Measurements from ENCODE around the gene CFAP100.
A peak's percentile ranks its signal among the peaks of the same experiment; 100 is the strongest.

CFAP100 gene

DNA sequence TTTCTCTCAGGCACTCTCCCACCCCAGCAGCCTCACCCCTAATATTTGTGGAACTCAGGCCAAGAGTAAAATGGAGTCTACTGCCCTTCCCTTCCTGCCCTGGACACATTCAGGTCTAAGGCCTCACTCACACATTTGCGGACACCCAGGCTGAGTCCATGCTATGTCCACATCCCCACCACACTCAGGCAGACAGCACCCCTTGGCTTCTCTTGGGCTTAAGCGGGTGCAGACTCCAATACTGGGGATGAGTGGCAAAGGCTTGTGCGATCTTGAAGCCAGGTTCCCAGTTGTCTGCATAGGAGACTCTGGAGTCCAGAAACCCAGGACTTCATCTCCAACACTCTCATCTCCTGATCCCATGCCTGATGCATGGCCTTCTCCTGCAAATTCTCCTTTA is 17.5 kb upstream of the CFAP100 start:
- DNase-seq, result no peak

DNA sequence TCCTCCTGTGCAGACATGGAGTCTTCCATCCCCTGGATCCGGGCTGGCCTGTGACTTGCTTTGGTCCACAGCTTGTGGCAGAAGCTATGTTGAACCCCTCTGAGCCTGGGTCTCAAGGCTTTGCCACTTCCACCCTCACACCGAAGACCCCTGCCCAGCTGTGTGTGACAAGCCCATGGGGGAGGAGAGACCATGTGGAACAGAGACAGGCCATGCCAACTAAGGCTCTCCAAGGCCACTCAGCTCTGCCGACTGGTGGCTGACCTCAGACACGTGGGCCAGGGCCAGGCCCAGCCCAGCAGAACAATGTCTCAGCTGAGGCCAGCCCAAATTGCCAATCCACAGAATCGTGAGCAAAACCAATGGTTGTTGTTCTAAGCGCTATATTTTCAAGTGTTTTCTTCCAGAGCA is 16.4 kb upstream of the CFAP100 start:
- no peak for DNase-seq

DNA sequence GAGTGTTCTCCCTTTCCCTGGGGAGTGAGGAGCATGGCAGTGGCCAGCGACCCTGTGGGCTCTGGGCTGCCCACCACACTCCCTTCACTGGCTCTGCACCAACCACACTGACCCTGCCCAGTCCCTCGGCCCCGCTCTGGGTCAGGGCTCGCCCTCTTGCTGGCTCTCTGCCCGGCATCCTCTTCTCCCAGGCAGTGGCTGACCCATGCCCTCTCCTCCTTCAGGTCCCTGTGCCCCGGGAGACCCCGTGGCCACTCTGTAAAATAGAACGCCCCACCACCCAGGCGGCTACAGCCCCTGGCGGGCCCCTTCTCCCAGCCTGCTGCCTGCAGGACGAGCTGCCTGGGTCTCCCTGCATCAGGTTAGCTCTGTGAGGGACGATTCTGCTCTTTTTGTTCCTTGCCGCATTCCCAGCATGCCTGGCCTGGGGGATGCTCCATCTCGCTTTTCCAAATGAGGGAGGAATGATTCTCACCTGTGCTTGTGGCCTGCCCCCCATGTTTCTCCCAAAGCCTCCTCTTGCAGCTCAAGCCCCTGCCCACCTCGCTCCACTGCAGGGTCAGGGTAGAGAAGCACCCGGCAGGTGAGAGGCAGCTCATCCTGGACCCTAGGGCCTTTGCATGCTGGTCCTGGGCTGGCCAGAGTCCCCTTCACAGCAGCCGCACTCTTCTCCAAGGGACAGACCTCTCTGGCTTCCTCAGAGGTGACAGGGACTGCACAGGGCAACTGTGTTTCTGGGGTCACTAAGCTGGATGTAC is 14.5 kb upstream of the CFAP100 start:
- DNase-seq, result no peak

DNA sequence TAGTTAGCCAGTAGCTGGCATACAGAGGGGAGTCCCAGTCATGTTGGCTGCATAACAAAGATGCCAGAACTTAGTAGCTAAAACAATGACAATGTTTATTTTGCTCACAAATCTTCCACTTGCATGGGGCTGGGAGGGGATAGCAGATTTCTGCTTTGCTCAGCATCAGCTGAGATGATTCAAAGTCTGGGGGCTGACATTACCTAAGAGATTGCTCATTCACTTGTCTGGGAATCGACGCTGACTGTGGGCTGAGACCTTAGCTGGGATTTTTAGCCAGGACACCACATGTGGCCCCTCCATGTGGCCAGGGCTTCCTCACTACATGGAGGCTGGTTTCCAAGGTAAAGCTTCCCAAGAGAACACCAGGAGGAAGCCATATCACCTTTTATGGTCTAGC is 12.7 kb upstream of the CFAP100 start:
- DNase-seq, result no peak

DNA sequence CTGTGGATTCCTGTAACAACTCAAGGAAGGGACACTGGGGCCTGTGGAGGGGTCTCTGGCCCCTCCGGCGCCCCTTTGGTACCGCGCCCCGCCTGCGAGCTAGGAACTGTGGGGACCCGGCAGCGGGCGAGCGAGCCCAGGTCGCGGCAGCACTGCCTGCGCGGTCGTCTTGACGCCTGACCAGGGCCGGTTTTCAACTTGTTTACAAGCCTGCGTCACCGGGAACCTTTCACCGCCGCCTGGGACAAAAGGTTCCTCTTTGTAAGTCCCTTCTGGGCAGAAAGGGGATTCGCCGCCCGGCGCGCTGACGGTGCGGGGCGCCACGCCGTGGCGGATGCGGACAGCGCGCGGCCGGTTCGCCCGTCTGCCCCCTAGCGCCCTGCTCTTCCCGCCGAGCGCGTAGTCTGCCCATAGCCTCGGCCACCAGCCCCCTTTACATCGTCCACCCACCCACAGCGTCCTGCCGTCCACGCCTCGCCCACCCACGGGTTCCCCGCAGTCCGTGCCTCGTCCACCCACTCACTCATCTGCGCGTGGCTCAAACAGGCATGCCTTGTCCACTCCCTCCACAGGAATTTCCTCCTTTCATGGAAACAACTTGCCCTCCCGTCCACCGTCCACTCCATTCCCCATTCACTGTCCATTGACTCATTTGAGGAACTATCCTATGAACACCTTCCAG is 5.5 kb upstream of the CFAP100 start:
- DNase-seq, result peak; percentile 30 to 68

DNA sequence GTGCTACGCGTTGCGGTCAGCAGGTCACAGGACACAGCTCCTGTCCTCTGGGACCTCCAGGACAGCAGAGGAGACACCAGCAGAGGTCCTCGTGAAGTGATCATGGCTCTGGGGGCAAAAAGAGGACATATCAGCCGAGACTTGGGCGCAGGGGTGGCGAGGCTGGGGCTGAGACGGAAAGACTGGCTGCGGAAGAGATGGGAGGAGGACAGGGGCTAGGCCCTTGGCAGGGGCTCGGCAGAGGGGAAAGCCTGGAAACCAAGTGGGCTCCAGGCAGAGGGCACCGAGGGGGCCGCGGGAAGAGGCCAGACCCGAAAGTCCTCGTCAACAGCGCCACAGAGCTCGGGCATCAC is 4.9 kb upstream of the CFAP100 start:
- DNase-seq, result no peak

DNA sequence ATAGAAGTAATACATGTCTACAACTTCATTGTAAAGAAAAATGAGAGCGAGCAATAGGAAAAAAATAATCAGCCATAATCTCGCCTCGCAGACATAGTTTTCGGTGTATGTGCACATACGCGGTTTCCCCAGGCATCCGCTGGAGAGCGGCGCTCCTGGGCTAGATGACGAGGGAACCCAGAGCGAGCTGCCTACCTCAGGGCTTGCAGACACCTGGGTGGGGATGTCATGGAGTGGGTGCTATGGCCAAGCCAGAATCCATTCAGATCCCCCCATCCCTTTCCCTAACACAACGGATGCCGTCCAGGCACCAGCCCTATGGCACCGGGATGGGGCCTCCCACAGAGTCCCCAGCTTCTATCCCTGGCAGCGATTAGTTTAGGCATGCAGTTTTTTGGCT is 4.5 kb upstream of the CFAP100 start:
- DNase-seq, result no peak

DNA sequence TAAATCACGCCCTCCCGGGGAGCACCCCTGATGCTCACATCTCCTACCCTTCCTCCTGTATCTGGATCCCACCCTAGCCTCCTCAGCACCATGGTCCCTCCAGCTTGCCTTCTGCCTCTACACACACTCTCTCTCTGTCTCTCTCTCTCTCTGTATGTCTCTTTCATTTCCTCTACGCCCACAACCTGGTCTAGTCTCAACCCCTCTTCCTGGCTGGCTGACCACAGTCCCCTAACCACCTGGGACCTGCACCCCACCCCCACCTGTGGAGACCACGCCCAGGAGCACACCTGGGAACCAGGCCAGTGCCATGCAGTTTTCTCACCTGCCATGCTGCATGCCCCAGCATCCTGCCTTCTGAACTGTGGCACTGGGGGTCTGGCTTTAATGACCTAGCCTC is 4.0 kb upstream of the CFAP100 start:
- DNase-seq, result no peak

DNA sequence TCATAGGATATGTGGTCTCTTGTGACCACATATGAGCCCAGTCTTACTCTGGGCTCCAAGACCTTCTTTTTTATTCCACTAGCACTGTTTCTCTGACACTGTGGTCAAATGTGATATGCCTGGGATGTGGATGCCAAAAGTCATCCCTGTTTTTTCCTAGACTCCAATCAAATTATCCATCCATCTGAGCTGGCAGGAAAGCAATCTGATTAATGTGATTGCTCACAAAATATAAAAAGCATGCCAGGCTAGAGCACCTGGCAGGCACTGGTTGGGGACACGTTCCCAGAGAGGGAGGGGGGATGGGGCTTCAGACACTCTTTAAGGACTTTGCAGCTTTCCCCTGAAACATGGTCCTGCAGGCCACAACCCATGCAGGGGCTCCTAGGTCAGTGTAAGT is 3.1 kb upstream of the CFAP100 start:
- DNase-seq, result no peak

DNA sequence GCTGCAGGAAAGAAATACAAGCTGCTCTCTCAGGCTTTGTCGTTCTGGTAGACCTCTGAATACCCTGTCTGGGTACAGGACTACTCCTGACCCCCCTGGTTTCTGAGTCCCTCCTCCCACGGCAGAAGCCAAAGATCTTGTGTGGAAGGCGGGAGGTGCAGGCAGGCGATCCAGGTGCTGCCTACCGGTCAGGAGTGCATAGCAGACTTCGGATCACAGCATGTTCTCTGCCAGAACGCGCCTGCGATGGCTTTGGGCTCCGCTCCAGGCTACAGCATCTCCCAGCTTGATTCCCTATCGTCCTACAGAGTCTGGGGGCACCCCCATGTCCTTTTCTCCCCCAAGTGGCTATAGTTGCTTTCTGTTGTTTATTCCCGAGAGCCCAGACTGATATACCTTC is 2.5 kb upstream of the CFAP100 start:
- DNase-seq, result no peak

DNA sequence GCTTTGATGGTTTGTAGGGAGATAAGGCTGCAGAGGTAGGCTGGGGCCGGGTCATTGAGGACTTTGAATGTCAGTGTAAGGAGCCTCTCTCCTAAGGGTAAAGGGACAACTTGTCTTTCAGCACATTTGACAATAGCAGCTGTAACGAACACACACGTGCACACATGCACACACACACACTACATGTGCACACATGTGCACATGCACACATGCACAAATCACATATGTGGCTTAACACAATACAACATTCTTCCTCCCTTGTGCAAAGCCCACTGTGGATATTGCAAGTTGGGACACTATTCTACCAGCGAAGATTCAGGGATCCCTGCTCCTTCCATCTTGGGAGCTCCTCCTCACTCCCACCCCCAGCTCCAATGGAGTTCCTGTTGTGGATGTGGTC is 1.1 kb upstream of the CFAP100 start:
- no peak for DNase-seq

DNA sequence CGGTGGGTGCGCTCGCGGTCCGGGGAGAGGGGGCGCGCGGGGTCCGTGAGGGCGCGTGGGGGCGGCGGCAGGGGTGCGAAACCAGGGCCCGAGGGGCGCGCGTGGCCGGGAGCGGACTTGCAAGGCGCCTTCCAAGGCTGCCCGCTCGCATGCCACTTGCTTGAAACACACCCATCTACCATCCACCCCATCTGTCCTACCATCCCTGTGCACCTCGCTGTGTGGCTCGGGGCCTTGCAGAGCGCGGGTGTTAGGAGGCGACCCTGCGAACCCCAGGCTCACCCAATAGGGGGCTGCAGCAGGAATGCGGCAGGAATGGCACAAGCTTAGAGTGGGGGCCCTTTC is 240 bp downstream of the CFAP100 start:
- no peak for DNase-seq

DNA sequence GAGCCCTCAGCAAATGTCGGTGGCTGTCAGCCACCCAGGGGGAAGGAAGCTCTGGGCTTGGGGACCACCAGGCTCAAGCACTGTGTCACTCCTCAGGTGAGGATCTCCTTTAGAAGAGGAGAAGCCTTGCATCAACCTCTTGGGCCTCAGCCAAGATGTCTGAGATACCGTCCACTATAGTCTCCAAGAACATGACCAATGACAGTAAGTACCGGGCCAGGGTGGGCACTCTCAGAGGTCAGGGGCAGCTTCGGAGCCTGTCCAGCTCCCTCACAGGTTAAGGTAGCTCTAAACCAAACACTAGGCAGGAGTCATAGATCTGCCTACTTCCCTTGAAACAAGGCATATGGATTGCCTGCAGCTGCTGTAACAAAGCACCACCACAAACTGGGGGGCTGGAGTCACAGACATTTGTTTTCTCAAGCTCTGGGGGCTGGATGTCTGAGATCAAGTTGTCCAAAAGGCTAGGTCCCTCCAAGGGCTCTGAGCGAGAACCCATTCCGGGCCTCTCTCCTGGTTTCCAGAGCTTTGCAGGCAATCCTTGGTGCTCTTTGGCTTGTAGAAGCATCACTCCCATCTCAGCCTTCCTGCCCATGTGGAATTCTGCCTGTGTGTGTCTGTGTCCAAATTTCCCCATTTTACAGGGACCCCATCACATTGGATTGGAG is 1.3 kb downstream of the CFAP100 start:
- DNase-seq, result no peak

DNA sequence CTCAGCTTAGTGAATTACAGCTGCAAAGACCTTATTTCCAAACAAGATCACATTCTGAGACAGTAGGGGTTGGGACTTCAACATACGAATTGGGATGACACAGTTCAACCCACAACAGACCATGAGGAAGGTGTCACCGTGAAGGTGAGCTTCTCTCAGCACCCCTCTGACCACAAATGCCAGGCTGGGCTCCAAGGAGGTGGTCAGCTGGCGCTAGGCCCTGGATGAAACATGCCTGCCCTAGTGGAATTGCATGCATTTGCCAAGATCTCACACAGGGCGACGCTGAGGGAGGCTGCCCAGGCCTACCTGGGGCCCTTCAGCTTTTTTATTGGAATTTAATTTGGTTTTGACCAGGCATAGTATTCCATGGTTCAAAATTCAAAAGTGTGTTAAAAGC is 1.8 kb downstream of the CFAP100 start:
- DNase-seq, result no peak

DNA sequence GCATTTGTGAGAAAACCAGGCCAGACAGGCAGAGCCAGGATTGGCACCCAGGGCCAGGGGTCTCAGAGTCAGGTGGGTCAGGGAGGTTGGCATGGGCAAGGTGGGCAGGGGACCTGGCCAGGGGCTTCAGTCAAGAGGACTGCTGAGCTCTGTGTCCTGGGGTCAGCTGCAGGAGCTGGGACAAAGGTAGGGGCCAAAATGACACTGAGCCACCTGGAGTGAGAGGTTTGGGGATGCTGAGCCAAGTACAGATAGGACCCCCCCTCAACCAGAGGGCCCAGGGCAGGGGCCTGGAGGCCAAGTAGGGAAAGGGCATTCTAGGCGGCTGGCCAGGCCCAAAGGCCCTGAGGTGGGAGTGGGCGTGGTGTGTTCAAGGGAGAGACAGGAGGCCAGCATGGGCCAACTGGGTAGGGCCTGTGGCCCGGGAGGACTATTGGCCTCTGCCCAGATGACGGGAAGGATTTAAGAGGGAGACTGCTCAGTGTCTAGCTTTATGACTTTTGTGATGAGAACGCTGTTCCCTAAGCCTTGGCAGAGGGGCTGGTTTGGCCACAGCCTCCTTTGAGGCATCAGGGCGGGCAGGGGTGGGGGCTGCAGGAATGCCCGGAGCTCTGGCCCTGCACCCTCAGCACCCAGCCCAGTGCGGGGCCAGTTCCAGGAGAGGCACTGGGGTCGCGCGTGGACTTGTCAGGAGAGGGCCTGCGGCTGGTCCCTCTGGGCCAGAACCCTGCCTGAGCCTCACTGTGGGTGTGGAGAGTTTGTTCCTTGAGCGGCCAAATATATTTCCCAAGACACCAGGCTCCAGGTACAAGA is 3.1 kb downstream of the CFAP100 start:
- no peak for DNase-seq

DNA sequence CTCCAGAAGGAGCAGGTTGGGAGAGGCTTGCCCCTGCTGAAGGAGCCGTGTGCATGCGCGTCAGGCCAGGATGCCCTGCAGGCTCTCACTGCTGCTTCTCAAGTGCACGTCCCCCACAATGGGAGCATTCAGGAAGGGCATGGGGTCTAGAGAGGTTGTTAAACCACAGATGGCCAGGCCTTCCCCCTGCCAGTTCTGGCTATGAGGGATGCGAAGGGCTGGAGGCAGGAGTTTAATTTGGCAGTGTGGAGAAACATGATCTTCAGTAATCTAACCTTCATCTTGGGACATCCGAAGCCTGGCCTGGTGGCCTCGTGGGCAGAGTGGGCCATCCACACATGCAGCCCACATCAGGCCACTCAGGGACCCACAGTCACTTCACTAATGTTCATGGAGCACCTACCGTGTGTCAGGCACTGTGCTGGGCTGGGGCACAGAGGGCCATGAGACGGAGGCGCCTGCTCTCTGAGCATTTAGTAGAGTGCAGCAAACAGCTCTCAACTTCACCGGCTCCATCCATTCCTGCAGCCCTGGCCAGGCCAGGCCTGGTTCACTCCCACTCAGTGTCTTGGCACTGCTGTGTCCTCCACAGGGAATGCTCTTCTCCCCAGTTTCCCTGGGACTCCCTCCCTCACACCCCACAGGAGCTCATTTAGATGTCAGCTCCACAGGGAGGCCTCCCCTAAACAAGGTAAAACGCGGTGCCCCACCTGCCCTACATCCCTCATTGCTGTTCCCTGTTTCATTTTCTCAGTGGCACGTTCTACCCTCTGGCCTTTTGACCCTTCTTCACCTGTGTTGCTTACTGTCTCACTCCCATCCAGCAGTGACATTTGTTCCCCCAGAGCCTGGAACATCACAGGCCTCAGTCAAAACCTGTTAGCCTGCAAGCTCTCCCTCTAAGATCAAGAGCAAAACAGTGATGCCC is 4.0 kb downstream of the CFAP100 start:
- no peak for DNase-seq

DNA sequence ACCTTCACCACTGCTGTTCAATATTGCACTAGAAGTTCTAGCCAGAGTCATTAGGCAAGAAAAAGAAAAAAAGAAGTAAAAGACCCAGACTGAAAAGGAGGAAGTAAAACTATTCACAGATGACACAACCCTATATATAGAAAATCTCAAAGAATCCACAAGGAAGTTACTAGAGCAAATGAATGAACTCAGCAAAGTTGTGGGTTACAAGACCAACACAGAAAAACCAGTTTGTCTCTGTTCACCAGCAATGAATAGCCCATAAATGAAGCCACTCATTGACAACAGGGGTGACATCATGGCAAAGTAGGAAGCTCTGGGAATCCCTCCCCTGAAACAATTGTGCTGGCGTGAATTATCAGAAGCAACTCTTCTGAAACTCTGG is 4.6 kb downstream of the CFAP100 start:
- no peak for DNase-seq

DNA sequence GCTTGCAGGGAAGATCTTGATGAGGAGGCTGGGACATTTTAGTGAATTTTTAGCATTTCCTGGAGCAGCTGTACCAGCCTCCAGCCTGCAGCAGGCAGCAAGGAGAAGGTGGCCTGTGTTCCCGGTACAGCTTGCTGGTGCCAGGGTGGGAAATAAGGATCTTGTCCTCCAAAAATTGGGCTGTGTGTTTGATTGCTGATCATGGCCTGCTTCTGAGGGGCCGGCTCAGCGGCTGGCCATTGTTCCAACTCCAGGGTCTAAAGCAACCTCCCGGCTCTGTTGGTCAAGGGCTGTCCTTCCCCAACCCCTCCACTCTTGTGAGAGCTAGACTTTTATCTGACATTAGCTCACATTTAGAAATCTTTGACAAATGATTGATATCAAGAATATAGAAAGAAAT is 5.0 kb downstream of the CFAP100 start:
- DNase-seq, result no peak

DNA sequence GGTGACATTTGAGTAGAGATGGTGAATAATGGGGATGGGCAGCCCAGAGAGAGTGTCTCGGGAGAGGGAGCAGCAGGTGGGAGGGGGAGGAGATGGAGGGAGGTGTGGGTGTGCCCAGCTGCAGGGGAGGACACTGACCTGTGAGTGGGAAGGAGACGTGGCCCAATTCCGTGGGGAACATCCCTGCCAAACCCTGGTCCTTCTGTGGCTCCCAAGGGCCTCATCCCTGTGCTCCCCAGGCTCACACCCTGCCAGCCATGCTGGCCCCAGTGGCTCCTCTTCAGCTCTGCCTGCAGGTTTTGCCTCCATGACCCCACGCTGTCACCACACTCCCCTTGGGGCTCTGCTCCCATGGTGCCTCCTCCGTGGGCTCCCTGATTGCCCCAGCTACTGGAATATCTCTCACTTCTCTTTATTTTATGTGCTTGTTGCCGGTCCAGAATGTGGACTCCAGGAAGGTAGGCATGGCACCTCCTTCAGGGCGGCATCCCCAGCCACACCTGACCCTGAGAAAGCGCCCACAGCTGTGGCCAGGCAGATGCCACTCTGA is 7.0 kb downstream of the CFAP100 start:
- DNase-seq, result no peak

DNA sequence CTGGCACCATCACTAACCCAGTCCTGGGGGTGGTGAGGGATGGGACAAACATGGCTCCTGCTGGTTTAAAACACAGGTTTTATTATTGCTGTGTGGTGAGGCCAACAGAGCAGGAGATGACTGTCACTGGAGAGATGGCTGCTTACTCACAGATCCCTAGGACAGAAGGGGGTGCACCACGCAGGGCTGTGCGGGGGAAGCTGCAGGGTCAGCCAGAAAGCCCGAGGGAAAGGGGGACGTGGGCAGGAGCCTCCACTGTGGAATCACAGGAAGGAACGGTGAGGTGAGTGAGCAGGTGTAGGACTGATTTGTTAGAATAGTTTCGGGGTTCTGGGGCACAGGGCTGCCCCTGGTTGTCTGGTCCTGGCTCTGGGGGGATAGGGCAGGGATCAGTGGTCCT is 7.5 kb downstream of the CFAP100 start:
- no peak for DNase-seq

DNA sequence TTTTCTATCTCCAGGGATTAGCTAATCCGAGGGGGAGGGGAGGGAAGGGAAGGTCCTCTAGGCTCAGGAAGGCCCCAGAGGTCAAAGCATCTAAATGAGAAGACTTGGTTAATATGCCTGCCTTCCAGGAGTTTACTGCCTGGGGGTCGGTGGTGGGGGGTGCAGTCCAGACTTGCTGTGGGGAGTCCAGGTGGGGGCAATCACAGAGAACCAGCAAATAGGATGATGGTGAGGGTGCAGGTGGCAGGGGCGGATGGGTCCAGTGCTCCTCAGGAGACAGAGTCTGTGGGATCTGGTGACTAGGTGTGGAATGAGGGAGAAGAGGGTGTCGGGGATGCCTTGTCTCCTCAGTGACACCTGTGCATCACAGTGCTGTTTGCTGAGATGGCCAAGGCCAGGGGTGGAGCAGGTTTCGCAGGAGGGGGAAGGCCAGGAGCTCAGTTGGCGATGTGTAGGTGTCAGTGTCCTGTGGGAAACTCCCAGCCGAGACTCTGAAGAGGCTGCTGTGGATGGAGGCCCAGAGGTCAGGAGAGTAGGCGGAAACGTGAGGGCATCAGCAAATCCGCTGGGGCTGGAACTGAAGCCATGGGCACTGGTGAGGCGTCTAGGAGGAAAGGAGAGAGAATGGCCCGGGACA is 8.1 kb downstream of the CFAP100 start:
- no peak for DNase-seq
